ENCODE results near the gene MPHOSPH9. TPM values are rescaled to one million over a fixed set of nuclear protein-coding genes. Genes with fewer than 3 reads are reported as not detected.
A peak's percentile ranks its signal among the peaks of the same experiment; 100 is the strongest.

MPHOSPH9 gene
- total and polyA plus RNA-seq, 10 donors, result 7.1 to 97.3 (median 40.0) TPM

GRCh38 chr12:123135688-123136087 lies 97.3 kb downstream of the MPHOSPH9 start:
- Histone ChIP-seq H3K4me1 (peaks cover 7 to 36% (median 22%) of the 10 kb centered on the region in 6 donors), H3K9me3 (no peaks in the 10 kb centered on the region), H3K36me3 (peaks cover 0 to 4% (median 0%) of the 10 kb centered on the region in 6 donors), H3K4me3 (no peak overlapping the region), H3K27ac (no peak overlapping the region), H3K27me3 (replicated peaks in 1 of 7) (no peaks in the 10 kb centered on the region)
- intact Hi-C loops (cut with DNase I; ENCODE audit: low total_unique reads), result no loop called here
- 72 to 97% (median 82%) methylated on average over 7 to 8 of the region's 8 CpGs for WGBS, 5 donors
- DNase-seq, result peak; percentile 15
- TF ChIP-seq, protein P1, sequence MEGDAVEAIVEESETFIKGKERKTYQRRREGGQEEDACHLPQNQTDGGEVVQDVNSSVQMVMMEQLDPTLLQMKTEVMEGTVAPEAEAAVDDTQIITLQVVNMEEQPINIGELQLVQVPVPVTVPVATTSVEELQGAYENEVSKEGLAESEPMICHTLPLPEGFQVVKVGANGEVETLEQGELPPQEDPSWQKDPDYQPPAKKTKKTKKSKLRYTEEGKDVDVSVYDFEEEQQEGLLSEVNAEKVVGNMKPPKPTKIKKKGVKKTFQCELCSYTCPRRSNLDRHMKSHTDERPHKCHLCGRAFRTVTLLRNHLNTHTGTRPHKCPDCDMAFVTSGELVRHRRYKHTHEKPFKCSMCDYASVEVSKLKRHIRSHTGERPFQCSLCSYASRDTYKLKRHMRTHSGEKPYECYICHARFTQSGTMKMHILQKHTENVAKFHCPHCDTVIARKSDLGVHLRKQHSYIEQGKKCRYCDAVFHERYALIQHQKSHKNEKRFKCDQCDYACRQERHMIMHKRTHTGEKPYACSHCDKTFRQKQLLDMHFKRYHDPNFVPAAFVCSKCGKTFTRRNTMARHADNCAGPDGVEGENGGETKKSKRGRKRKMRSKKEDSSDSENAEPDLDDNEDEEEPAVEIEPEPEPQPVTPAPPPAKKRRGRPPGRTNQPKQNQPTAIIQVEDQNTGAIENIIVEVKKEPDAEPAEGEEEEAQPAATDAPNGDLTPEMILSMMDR (IDR thresholded peaks at IDR 0.05 in 8 of 11, conservative IDR thresholded peaks at IDR 0.05 in 3 of 11), result no peak

DNA sequence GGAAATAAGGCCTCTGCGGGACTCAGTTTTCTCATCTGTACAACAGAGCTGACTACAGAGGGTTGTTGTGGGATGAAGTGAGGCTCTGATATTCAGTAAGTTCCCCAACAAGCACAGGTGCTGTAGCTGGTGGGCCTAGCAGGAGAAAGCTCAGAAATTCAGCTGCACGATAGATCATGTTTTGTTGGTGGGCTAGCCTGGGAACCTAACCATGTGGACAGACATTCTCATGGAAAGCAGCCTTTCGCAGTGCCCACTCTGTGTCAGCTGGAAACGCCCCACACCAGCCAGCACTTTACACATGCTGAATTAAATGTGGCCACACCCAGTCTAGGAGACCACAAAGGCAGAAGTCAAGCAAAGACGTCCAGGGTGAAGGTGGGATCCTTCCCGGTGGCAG lies 98.1 kb downstream of the MPHOSPH9 start:
- 60 to 84% (median 77%) methylated on average over 6 of the region's 6 CpGs for WGBS, 5 donors

GRCh38 chr12:123134271-123134671 lies 98.7 kb downstream of the MPHOSPH9 start:
- 91 to 98% (median 96%) methylated on average over 7 to 9 of the region's 9 CpGs for WGBS, 5 donors
- H3K4me3 ChIP-seq, result no peak overlapping the region
- no peaks in the 10 kb centered on the region for H3K27me3 ChIP-seq (replicated peaks in 1 of 7)
- H3K9me3 ChIP-seq, result no peaks in the 10 kb centered on the region
- intact Hi-C loops (cut with DNase I; ENCODE audit: low total_unique reads), result no loop called here
- peaks cover 0 to 25% (median 14%) of the 10 kb centered on the region in 6 donors for H3K4me1 ChIP-seq
- H3K27ac ChIP-seq, result no peak overlapping the region
- TF ChIP-seq, protein P1 (IDR thresholded peaks at IDR 0.05 in 8 of 11, conservative IDR thresholded peaks at IDR 0.05 in 3 of 11), result no peak
- TF ChIP-seq POLR2A (IDR thresholded peaks at IDR 0.05) (no peak), POLR2AphosphoS5 (IDR thresholded peaks at IDR 0.05) (no peak)
- peaks cover 0 to 4% (median 0%) of the 10 kb centered on the region in 6 donors for H3K36me3 ChIP-seq
- peak; percentile 52 for DNase-seq

More for the DNA sequence above, 98.1 kb downstream of the MPHOSPH9 start:
- Histone ChIP-seq H3K4me3 (no peak overlapping the region), H3K27ac (no peak overlapping the region), H3K36me3 (peaks cover 0 to 4% (median 0%) of the 10 kb centered on the region in 6 donors), H3K27me3 (replicated peaks in 1 of 7) (no peaks in the 10 kb centered on the region), H3K4me1 (peaks cover 2 to 29% (median 15%) of the 10 kb centered on the region in 6 donors), H3K9me3 (no peaks in the 10 kb centered on the region)
- TF ChIP-seq POLR2A (IDR thresholded peaks at IDR 0.05) (no peak), POLR2AphosphoS5 (IDR thresholded peaks at IDR 0.05) (no peak)
- TF ChIP-seq, protein P1 (IDR thresholded peaks at IDR 0.05 in 8 of 11, conservative IDR thresholded peaks at IDR 0.05 in 3 of 11), result no peak
- intact Hi-C loops (cut with DNase I; ENCODE audit: low total_unique reads), result no loop called here
- DNase-seq, result peak; percentile 24

- peaks cover 0 to 4% (median 0%) of the 10 kb centered on the region in 6 donors for H3K36me3 ChIP-seq
- no peak overlapping the region for H3K4me3 ChIP-seq
- no peaks in the 10 kb centered on the region for H3K9me3 ChIP-seq
- no peak overlapping the region for H3K27ac ChIP-seq
- no peak for TF ChIP-seq POLR2AphosphoS5 (IDR thresholded peaks at IDR 0.05)
- no peak for TF ChIP-seq POLR2A (IDR thresholded peaks at IDR 0.05)
- TF ChIP-seq, protein P1 (IDR thresholded peaks at IDR 0.05 in 8 of 11, conservative IDR thresholded peaks at IDR 0.05 in 3 of 11), result no peak
- peaks cover 0 to 25% (median 14%) of the 10 kb centered on the region in 6 donors for H3K4me1 ChIP-seq
- WGBS, 5 donors, result 92 to 97% (median 93%) methylated on average over 9 of the region's 9 CpGs
- H3K27me3 ChIP-seq (replicated peaks in 1 of 7), result no peaks in the 10 kb centered on the region
- peak; percentile 6 for DNase-seq
- intact Hi-C loops (cut with DNase I; ENCODE audit: low total_unique reads), result no loop called here
Measured at GRCh38 chr12:123133701-123134100, 99.2 kb downstream of the MPHOSPH9 start.

Data from spleen (tissue), 11 donors.